ENCODE measurements around the gene FZD2. TPM values are rescaled to one million over a fixed set of nuclear protein-coding genes. Genes with fewer than 3 reads are reported as not detected.

The FZD2 gene
- 11.8 and 13.7 TPM in 2 replicates for total RNA-seq

GRCh38 chr17:44556832-44557606 is at the start of gene FZD2:
FZD2 (plus strand) TSS chr17:44557484; CDS start chr17:44557689, 205 bp downstream.

Other genes with a start within 250 kb of the FZD2 start
- 0.11 TPM in 1 of 2 replicates, not detected in the other for gene RUNDC3A, start 248.9 kb upstream of the FZD2 start, total RNA-seq
- 101 and 160 TPM in 2 replicates for gene SLC25A39, start 232.7 kb upstream of the FZD2 start, total RNA-seq
- gene GRN, start 212.2 kb upstream of the FZD2 start, total RNA-seq = 228 and 715 TPM in 2 replicates
- 2.2 and 4.3 TPM in 2 replicates for gene FAM171A2, start 193.6 kb upstream of the FZD2 start, total RNA-seq
- 0.11 and 1.2 TPM in 2 replicates for gene ITGA2B, start 167.8 kb upstream of the FZD2 start, total RNA-seq
- 22.6 and 28.7 TPM in 2 replicates for gene GPATCH8, start 54.1 kb upstream of the FZD2 start, total RNA-seq
- under 0.01 and 0.11 TPM in 2 replicates for gene MEIOC, start 99.0 kb downstream of the FZD2 start, total RNA-seq
- gene CCDC43, start 132.3 kb downstream of the FZD2 start, total RNA-seq = 23.9 and 27.5 TPM in 2 replicates
- 2.5 and 4.3 TPM in 2 replicates for gene DBF4B, start 151.2 kb downstream of the FZD2 start, total RNA-seq
- gene ADAM11, start 201.5 kb downstream of the FZD2 start, total RNA-seq = 2.6 and 6.3 TPM in 2 replicates